Liver (tissue), 9 donors: ENCODE results near the gene APIP. TPM values are rescaled to one million over a fixed set of nuclear protein-coding genes. Genes with fewer than 3 reads are reported as not detected.

Source experiments
- DNase-seq: peaks from one replicate; pipeline ENCODE4 v3.0.0-alpha.2; 2017; ENCODE audit warnings: low spot score
- H3K27ac ChIP-seq, 2 donors: one replicate each; pipeline ENCODE4 v1.7.0; 2013; ENCODE audit warnings: inconsistent platforms in 2 of 2, low read length in 2 of 2, control low read depth in 1 of 2, low read depth in 1 of 2, mild to moderate bottlenecking in 1 of 2
- H3K27me3 ChIP-seq, 4 donors: one replicate each; pipeline versions ENCODE4 v1.6.1 to v1.7.0; 2013; ENCODE audit warnings: low read length in 3 of 4, inconsistent platforms in 1 of 4, mild to moderate bottlenecking in 1 of 4, moderate library complexity in 1 of 4; ENCODE audit not compliant: control insufficient read depth in 4 of 4, insufficient read depth in 4 of 4
- H3K36me3 ChIP-seq, 4 donors: one replicate each; pipeline versions ENCODE4 v1.6.1 to v1.7.0; 2013; ENCODE audit warnings: low read length in 3 of 4, mild to moderate bottlenecking in 3 of 4, low read depth in 1 of 4, moderate library complexity in 1 of 4; ENCODE audit not compliant: control insufficient read depth in 4 of 4, insufficient read depth in 3 of 4
- H3K4me1 ChIP-seq, 4 donors: one replicate each; pipeline versions ENCODE4 v1.6.1 to v1.7.0; 2013; ENCODE audit warnings: low read length in 3 of 4, mild to moderate bottlenecking in 3 of 4, moderate library complexity in 1 of 4; ENCODE audit not compliant: control insufficient read depth in 4 of 4, insufficient read depth in 4 of 4
- H3K4me3 ChIP-seq, 3 donors: one replicate each; pipeline versions ENCODE4 v1.6.1 to v1.7.0; 2013; ENCODE audit warnings: low read length in 3 of 3, control low read depth in 1 of 3, low read depth in 1 of 3, mild to moderate bottlenecking in 1 of 3
- H3K9ac ChIP-seq, 2 donors: one replicate each; pipeline ENCODE4 v1.7.0; 2013; ENCODE audit warnings: low read length in 2 of 2, mild to moderate bottlenecking in 2 of 2, moderate library complexity in 2 of 2, control low read depth in 1 of 2, low read depth in 1 of 2
- H3K9me3 ChIP-seq, 4 donors: one replicate each; pipeline versions ENCODE4 v1.6.1 to v1.7.0; 2013; ENCODE audit warnings: low read length in 3 of 4; ENCODE audit not compliant: control insufficient read depth in 4 of 4
- ATF3 ChIP-seq: IDR thresholded peaks from 2 replicates; pipeline ENCODE4 v1.6.1; 2016; ENCODE audit warnings: antibody characterized with exemption
- CTCF ChIP-seq: fragments of 150-350 bp; IDR thresholded peaks from 2 replicates; pipeline ENCODE4 v1.5.1; 2017; ENCODE audit warnings: improper control_type of control experiment, low read depth, low read length; ENCODE audit not compliant: missing input control
- EGR1 ChIP-seq, 2 donors: IDR thresholded peaks; 2 replicates each; pipeline ENCODE4 v1.6.1; 2016 to 2018; ENCODE audit warnings: antibody characterized with exemption in 2 of 2, low read depth in 2 of 2
- FOXA1 ChIP-seq: IDR thresholded peaks from 2 replicates; pipeline ENCODE4 v1.6.1; 2016; ENCODE audit warnings: antibody characterized with exemption
- FOXA2 ChIP-seq: IDR thresholded peaks from 2 replicates; pipeline ENCODE4 v1.6.1; 2016; ENCODE audit warnings: antibody characterized with exemption
- GABPA ChIP-seq, 2 donors: IDR thresholded peaks in 1 of 2; conservative IDR thresholded peaks in 1 of 2; 2 replicates each; pipeline ENCODE4 v1.6.1; 2016; ENCODE audit warnings: antibody characterized with exemption in 2 of 2, mild to moderate bottlenecking in 1 of 2, moderate library complexity in 1 of 2
- HNF4A ChIP-seq, 2 donors: conservative IDR thresholded peaks; 2 replicates each; pipeline ENCODE4 v1.6.1; 2016; ENCODE audit warnings: antibody characterized with exemption in 2 of 2, mild to moderate bottlenecking in 2 of 2
- HNF4G ChIP-seq: IDR thresholded peaks from 2 replicates; pipeline ENCODE4 v1.6.1; 2016; ENCODE audit warnings: antibody characterized with exemption
- JUND ChIP-seq, 2 donors: IDR thresholded peaks; 2 replicates each; pipeline ENCODE4 v1.6.1; 2016; ENCODE audit warnings: antibody characterized with exemption in 2 of 2
- MAX ChIP-seq: IDR thresholded peaks from 2 replicates; pipeline ENCODE4 v1.6.1; 2016; ENCODE audit warnings: antibody characterized with exemption
- NR2F2 ChIP-seq: IDR thresholded peaks from 2 replicates; pipeline ENCODE4 v1.6.1; 2016; ENCODE audit warnings: antibody characterized with exemption
- RAD21 ChIP-seq, 2 donors: IDR thresholded peaks; 2 replicates each; pipeline ENCODE4 v1.6.1; 2016; ENCODE audit warnings: antibody characterized with exemption in 2 of 2, mild to moderate bottlenecking in 2 of 2
- REST ChIP-seq: IDR thresholded peaks from 2 replicates; pipeline ENCODE4 v1.6.1; 2016; ENCODE audit warnings: antibody characterized with exemption, mild to moderate bottlenecking
- RXRA ChIP-seq, 2 donors: IDR thresholded peaks; 2 replicates each; pipeline ENCODE4 v1.6.1; 2017 to 2018; ENCODE audit warnings: antibody characterized with exemption in 2 of 2, mild to moderate bottlenecking in 1 of 2
- SP1 ChIP-seq: IDR thresholded peaks from 2 replicates; pipeline ENCODE4 v1.6.1; 2018; ENCODE audit warnings: antibody characterized with exemption, mild to moderate bottlenecking
- TAF1 ChIP-seq: conservative IDR thresholded peaks from 2 replicates; pipeline ENCODE4 v1.6.1; 2016; ENCODE audit warnings: antibody characterized with exemption, mild to moderate bottlenecking
- YY1 ChIP-seq: IDR thresholded peaks from 2 replicates; pipeline ENCODE4 v1.6.1; 2016; ENCODE audit warnings: antibody characterized with exemption, mild to moderate bottlenecking
- ZBTB33 ChIP-seq: IDR thresholded peaks from 2 replicates; pipeline ENCODE4 v1.6.1; 2016; ENCODE audit warnings: antibody characterized with exemption
- WGBS: extraction: QIAGEN DNeasy Blood & Tissue Kit; methylation state at CpG from one replicate; pipeline ENCODE4 v1.1.7; 2013; 5-methylcytosine and 5-hydroxymethylcytosine counted together
- polyA plus RNA-seq, 2 donors: library from polyadenylated mRNA; stranded (reverse) in 1 of 2; unstranded in 1 of 2; fragments of 200-250 nt in 1 of 2; fragments of >200 nt in 1 of 2; fragmentation: Nextera tagmentation in 1 of 2; extraction: Ambion mirVana in 1 of 2; gene quantifications; one replicate each; pipeline versions ENCODE4 v1.2.1 to v1.2.3, GENCODE V29; 2013 to 2015
- total RNA-seq, 2 donors: library from RNA; depleted of rRNA; stranded (reverse); fragments of >200 nt; gene quantifications; one replicate each; pipeline ENCODE4 v1.2.3, GENCODE V29; 2014
- donor health status: healthy.
- donor health status: healthy.
- donor health status: healthy.
- donor health status: healthy.
- donor health status: healthy.

APIP gene
- total and polyA plus RNA-seq, 4 donors: 13.4 to 26.3 (median 16.5) TPM

DNA sequence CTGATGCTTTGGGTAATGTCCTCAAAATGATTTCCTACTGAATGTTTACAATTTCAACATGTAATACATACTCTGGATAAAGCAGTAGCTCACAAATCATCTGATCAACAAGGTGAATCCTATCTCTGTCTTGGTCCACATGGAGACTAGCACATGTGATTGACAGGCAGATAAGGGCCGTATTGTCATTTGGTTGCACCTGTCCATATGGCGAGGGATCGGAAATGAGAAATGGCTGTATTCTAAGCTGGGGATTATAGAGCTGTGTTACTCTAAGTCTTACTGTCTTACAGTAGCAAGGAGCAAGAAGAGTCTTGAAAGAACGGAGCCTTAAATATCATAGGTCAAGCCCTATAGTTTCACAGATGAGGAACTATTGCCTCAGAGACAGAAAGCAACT is 55.7 kb downstream of the APIP start:
- H3K27ac ChIP-seq: no peak overlapping the region
- TF ChIP-seq SP1 (no peak), HNF4G (no peak), HNF4A (conservative IDR thresholded peaks at IDR 0.05) (no peak), RAD21 (IDR thresholded peaks at IDR 0.05) (no peak), CTCF (no peak), TAF1 (no peak)
- WGBS: 91% methylated on average over 4 of the region's 4 CpGs
- H3K27me3 ChIP-seq: no peaks in the 10 kb centered on the region
- DNase-seq: no peak
- no peak overlapping the region for H3K4me3 ChIP-seq
- peaks cover 0 to 14% (median 8%) of the 10 kb centered on the region in 4 donors for H3K4me1 ChIP-seq
- H3K9me3 ChIP-seq: no peaks in the 10 kb centered on the region
- no peak overlapping the region for H3K9ac ChIP-seq
- H3K36me3 ChIP-seq: no peaks in the 10 kb centered on the region

DNA sequence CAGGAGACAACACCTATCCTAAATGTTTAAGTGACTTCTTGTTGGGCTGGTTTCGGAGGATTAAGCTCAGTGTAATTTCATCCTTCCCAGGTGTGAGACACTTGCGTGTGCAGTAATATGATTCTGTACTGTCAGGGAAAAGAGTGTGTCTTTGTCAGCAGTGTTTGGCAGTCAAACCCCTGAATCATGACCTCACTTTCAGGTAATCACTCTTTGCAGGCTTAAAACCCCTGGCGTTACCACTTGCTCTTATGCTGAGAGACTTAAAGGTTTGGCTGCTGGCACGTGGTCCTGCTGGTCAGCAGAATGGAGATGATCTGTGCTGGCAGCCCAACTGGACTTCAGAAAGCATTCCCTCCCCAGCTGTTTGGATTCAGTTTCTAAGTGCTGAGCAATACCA is 56.1 kb downstream of the APIP start:
- H3K4me1 ChIP-seq: peaks cover 0 to 14% (median 8%) of the 10 kb centered on the region in 4 donors
- no peak overlapping the region for H3K4me3 ChIP-seq
- no peaks in the 10 kb centered on the region for H3K27me3 ChIP-seq
- H3K9ac ChIP-seq: no peak overlapping the region
- no peaks in the 10 kb centered on the region for H3K9me3 ChIP-seq
- 70% methylated on average over 4 of the region's 4 CpGs for WGBS
- H3K36me3 ChIP-seq: no peaks in the 10 kb centered on the region
- no peak for DNase-seq
- no peak overlapping the region for H3K27ac ChIP-seq
- TF ChIP-seq EGR1 (IDR thresholded peaks at IDR 0.05; ENCODE audit: low read depth in 2 of 2) (no peak), HNF4G (no peak), REST (no peak), NR2F2 (no peak), FOXA2 (no peak), MAX (no peak), YY1 (no peak), ATF3 (no peak)

GRCh38 chr11:34859496-34859895 is 56.7 kb downstream of the APIP start:
- H3K27ac ChIP-seq: no peak overlapping the region
- no peaks in the 10 kb centered on the region for H3K9me3 ChIP-seq
- peaks cover 0 to 14% (median 8%) of the 10 kb centered on the region in 4 donors for H3K4me1 ChIP-seq
- H3K36me3 ChIP-seq: no peaks in the 10 kb centered on the region
- no peak for DNase-seq
- WGBS: 45% methylated on average over 2 of the region's 2 CpGs
- no peak overlapping the region for H3K9ac ChIP-seq
- H3K27me3 ChIP-seq: no peaks in the 10 kb centered on the region
- H3K4me3 ChIP-seq: no peak overlapping the region
- no peak for TF ChIP-seq GABPA (IDR thresholded peaks at IDR 0.05 in 1 of 2, conservative IDR thresholded peaks at IDR 0.05 in 1 of 2)
- no peak for TF ChIP-seq ATF3
- no peak for TF ChIP-seq YY1
- TF ChIP-seq ZBTB33: no peak
- no peak for TF ChIP-seq FOXA1
- TF ChIP-seq EGR1 (IDR thresholded peaks at IDR 0.05; ENCODE audit: low read depth in 2 of 2): no peak
- TF ChIP-seq MAX: no peak
- peak; percentile 18 for TF ChIP-seq FOXA2
- TF ChIP-seq JUND (IDR thresholded peaks at IDR 0.05): no peak
- TF ChIP-seq HNF4G: no peak
- TF ChIP-seq RAD21 (IDR thresholded peaks at IDR 0.05): no peak
- no peak for TF ChIP-seq TAF1
- peak in 1 of 2 donors; percentile 51 for TF ChIP-seq RXRA (IDR thresholded peaks at IDR 0.05)
- no peak for TF ChIP-seq NR2F2
